Right hindlimb (tissue), 1 donor: Measurements from ENCODE around the gene NRK.
"Not testable (repeated sequence)": the region's sequence is repeated elsewhere in the genome, so short reads cannot be mapped to it uniquely, and the experiment has no call there.

Experiments
- DNase-seq: peaks from one replicate; pipeline ENCODE4 v3.0.0-alpha.2; 2018

Gene NRK

GRCh38 chrX:105882581-105883275 is 60.4 kb downstream of the NRK start:
- no peak for DNase-seq

GRCh38 chrX:105894721-105895120 is 72.4 kb downstream of the NRK start:
- no peak for DNase-seq

- DNase-seq = no peak
Observed at GRCh38 chrX:105909576-105909975, 87.2 kb downstream of the NRK start.

- no peak for DNase-seq
Observed at GRCh38 chrX:105910563-105911105, 88.3 kb downstream of the NRK start.

GRCh38 chrX:105945266-105945665 is 122.9 kb downstream of the NRK start:
- DNase-seq = no peak

- no peak for DNase-seq
Observed at GRCh38 chrX:105969487-105969886, 147.1 kb downstream of the NRK start.

GRCh38 chrX:105972690-105973386 is 150.5 kb downstream of the NRK start:
- no peak for DNase-seq

GRCh38 chrX:105973387-105973739 is 151.0 kb downstream of the NRK start:
- DNase-seq = no peak

- no peak for DNase-seq
Observed at GRCh38 chrX:105975382-105975781, 153.0 kb downstream of the NRK start.

GRCh38 chrX:105981772-105982485 is 159.6 kb downstream of the NRK start:
- no peak for DNase-seq

GRCh38 chrX:105988487-105988886 is 166.1 kb downstream of the NRK start:
- not testable (repeated sequence) for DNase-seq

- no peak for DNase-seq
Observed at GRCh38 chrX:105999294-105999693, 177.0 kb downstream of the NRK start.

- DNase-seq = no peak
Observed at GRCh38 chrX:106000203-106000602, 177.9 kb downstream of the NRK start.

- not testable (repeated sequence) for DNase-seq
Observed at GRCh38 chrX:106000609-106001008, 178.3 kb downstream of the NRK start.

- DNase-seq = no peak
Observed at GRCh38 chrX:106005684-106006083, 183.3 kb downstream of the NRK start.

GRCh38 chrX:106007815-106008214 is 185.5 kb downstream of the NRK start:
- DNase-seq = no peak
